CD4-positive, CD25-positive, alpha-beta regulatory T cell (primary cell): ENCODE measurements around the gene DLG3. TPM values are rescaled to one million over a fixed set of nuclear protein-coding genes. Genes with fewer than 3 reads are reported as not detected.
A peak's percentile ranks its signal among the peaks of the same experiment; 100 is the strongest.

ENCODE experiments used
- ATAC-seq, 2 donors: fragments of 150-1000 bp; cut with Tn5 transposase; one replicate each; pipeline ENCODE4 v1.10.0; 2021; ENCODE audit warnings: low read depth in 2 of 2, moderate number of reproducible peaks in 2 of 2, moderate library complexity in 1 of 2
- DNase-seq, 3 donors: peaks; one replicate each; pipeline versions ENCODE4 v3.0.0 to v3.0.0-alpha.2; 2012 to 2022; ENCODE audit warnings: mixed read lengths in 1 of 3
- H3K27ac ChIP-seq: one replicate; pipeline ENCODE4 v1.7.0; 2013; ENCODE audit warnings: mild to moderate bottlenecking, low read length; ENCODE audit not compliant: insufficient read depth, poor library complexity, severe bottlenecking
- H3K27me3 ChIP-seq: one replicate; pipeline ENCODE4 v1.7.0; 2013; ENCODE audit warnings: low read length; ENCODE audit not compliant: control insufficient read depth, insufficient read depth
- H3K36me3 ChIP-seq: one replicate; pipeline ENCODE4 v1.7.0; 2013; ENCODE audit warnings: mild to moderate bottlenecking, low read length, moderate library complexity; ENCODE audit not compliant: control insufficient read depth, insufficient read depth
- H3K4me1 ChIP-seq: 2 replicates; pipeline ENCODE4 v1.7.0; 2013; ENCODE audit warnings: mild to moderate bottlenecking, low read length; ENCODE audit not compliant: insufficient read depth, control insufficient read depth, poor library complexity, severe bottlenecking
- H3K4me3 ChIP-seq: one replicate; pipeline ENCODE4 v1.7.0; 2013; ENCODE audit warnings: low read depth, mild to moderate bottlenecking, low read length, moderate library complexity
- H3K9me3 ChIP-seq, 2 experiments: 1 replicate in 1 of 2; 2 replicates in 1 of 2; pipeline ENCODE4 v1.7.0; 2013; ENCODE audit warnings: low read length in 2 of 2, mild to moderate bottlenecking in 1 of 2, moderate library complexity in 1 of 2; ENCODE audit not compliant: control insufficient read depth in 2 of 2
- H3K27ac Mint-ChIP-seq, 3 donors: one replicate each; pipeline ENCODE4 v1.8.0; 2020 to 2022; ENCODE audit warnings: mild to moderate bottlenecking in 3 of 3, mixed read lengths in 3 of 3, moderate library complexity in 2 of 3
- H3K27me3 Mint-ChIP-seq: one replicate; pipeline ENCODE4 v1.8.0; 2022; ENCODE audit warnings: mild to moderate bottlenecking, mixed read lengths
- H3K36me3 Mint-ChIP-seq: one replicate; pipeline ENCODE4 v1.8.0; 2020; ENCODE audit warnings: mixed read lengths
- H3K4me1 Mint-ChIP-seq, 4 donors: one replicate each; pipeline ENCODE4 v1.8.0; 2020 to 2022; ENCODE audit warnings: mixed read lengths in 4 of 4, mild to moderate bottlenecking in 1 of 4
- H3K4me3 Mint-ChIP-seq, 4 donors: one replicate each; pipeline ENCODE4 v1.8.0; 2020 to 2022; ENCODE audit warnings: mild to moderate bottlenecking in 4 of 4, mixed read lengths in 4 of 4, moderate library complexity in 3 of 4
- H3K9me3 Mint-ChIP-seq, 7 donors: one replicate each; pipeline ENCODE4 v1.8.0; 2020 to 2022; ENCODE audit warnings: mixed read lengths in 7 of 7, mild to moderate bottlenecking in 3 of 7, moderate library complexity in 2 of 7
- polyA plus RNA-seq, 4 donors: library from polyadenylated mRNA; unstranded; fragments of 300-500 nt; fragmentation: Illumina TruSeq; gene quantifications; one replicate each; pipeline ENCODE4 v1.2.3, GENCODE V29; 2021
- total RNA-seq: library from RNA; stranded (reverse); gene quantifications from one replicate; pipeline ENCODE4 v1.2.3, GENCODE V29; 2022

The DLG3 gene
- total and polyA plus RNA-seq, 5 donors from 2014 or later, result 7.3 to 20.7 (median 9.5) TPM

DNA sequence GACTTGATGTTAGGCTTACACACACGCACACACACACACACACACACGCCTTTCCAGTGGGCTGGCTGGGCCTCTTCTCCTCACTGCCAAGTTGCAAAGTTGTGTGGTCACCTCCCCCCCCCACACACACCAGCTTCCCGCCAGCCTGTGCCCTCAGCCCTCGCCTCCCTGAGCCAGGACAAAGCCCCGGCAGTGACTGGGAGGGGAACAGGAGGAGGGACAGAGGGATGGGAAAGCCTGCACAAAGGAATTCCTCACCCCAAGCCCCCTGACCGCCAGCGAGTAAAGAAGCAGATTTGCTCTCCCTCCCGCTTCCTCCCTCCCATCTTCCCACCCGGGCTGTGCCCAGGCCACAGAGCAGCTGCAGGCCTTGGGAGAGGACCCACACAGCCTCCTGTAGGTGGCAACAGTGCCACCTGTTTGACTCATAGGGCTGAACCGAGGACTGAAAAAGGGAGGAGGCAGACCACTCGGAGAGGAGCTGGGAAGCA lies 21.7 kb upstream of the DLG3 start, which contains the start of gene GDPD2:
Gene GDPD2 (plus strand): TSS at position 464 of the 491 bp plus-strand sequence. CDS start 1,671 bp downstream, outside the sequence.
- no peak within 1 kb of the TSS for H3K27ac Mint-ChIP-seq
- H3K4me3 ChIP-seq, result no peak within 1 kb of the TSS
- no peak for ATAC-seq
- H3K27me3 ChIP-seq, result no peaks in the 10 kb centered on the region
- no peaks in the 10 kb centered on the region for H3K9me3 ChIP-seq
- H3K4me1 ChIP-seq, result no peaks in the 10 kb centered on the region
- H3K4me3 Mint-ChIP-seq, result no peak within 1 kb of the TSS
- H3K27ac ChIP-seq, result no peak within 1 kb of the TSS
- no peaks in the 10 kb centered on the region for H3K9me3 Mint-ChIP-seq
- H3K27me3 Mint-ChIP-seq, result no peaks in the 10 kb centered on the region
- DNase-seq, result no peak
- no peaks in the 10 kb centered on the region for H3K36me3 Mint-ChIP-seq
- no peaks in the 10 kb centered on the region for H3K4me1 Mint-ChIP-seq
- H3K36me3 ChIP-seq, result no peaks in the 10 kb centered on the region

DNA sequence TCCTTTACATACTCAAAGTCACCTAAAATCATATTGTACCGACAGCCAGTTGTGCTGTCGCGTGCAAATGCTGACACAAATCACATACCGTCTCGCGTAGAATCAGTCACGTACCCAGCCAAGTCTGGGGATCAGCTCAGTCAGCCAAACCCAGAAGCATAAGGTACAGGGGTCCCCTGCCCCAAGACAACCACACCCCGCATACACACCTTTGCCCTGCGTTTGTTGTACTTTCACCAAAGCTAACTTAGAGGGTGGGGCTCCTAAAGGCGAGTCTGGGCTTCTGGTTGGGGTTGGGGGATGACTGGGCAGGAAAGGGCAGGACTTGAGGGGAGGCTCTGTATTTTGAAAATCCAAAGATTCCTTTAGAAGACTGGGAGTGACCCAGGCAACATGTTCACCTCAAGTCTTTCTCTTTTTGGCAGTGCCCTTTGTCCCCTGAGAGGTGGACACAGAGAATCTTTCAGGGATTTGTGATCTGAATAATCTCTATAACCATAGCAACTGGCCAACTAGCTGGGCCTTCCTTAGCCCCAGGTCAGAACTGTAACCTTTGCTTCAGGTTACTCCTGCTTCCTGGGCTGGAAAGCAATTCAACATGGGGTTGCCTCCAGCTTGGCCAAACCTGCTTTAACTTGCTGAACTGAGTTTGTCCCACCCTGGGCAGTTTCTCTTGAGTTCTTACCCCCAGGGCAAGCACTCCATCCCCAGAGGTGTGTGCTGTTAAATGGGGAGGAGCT lies 20.5 kb upstream of the DLG3 start:
- Mint-ChIP-seq H3K36me3 (no peaks in the 10 kb centered on the region), H3K4me3 (no peak overlapping the region), H3K27ac (no peak overlapping the region), H3K27me3 (no peaks in the 10 kb centered on the region), H3K9me3 (no peaks in the 10 kb centered on the region), H3K4me1 (no peaks in the 10 kb centered on the region)
- H3K4me3 ChIP-seq, result no peak overlapping the region
- no peaks in the 10 kb centered on the region for H3K9me3 ChIP-seq
- ATAC-seq (no peak), DNase-seq (no peak)
- H3K27me3 ChIP-seq, result no peaks in the 10 kb centered on the region
- H3K36me3 ChIP-seq, result no peaks in the 10 kb centered on the region
- no peak overlapping the region for H3K27ac ChIP-seq
- no peaks in the 10 kb centered on the region for H3K4me1 ChIP-seq

DNA sequence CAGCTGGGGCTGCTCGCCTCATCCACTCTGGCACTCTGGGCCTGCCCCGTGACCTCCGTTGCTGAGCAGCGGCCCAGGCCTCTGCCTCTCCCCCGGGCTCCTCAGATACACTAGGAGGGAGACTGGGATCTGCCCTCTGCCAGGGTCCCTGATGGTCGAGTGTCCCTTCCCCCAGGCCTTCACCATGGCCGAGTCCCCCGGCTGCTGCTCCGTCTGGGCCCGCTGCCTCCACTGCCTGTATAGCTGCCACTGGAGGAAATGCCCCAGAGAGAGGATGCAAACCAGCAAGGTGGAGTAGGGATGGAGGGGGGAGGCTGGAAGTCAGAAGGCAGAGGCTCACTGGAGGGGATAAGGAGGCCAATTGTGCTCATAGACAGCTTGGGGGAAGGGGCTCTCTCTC lies 19.8 kb upstream of the DLG3 start:
- ATAC-seq (no peak), DNase-seq (no peak)
- Histone ChIP-seq H3K4me3 (no peak overlapping the region), H3K9me3 (no peaks in the 10 kb centered on the region), H3K36me3 (no peaks in the 10 kb centered on the region), H3K27me3 (no peaks in the 10 kb centered on the region), H3K4me1 (no peaks in the 10 kb centered on the region), H3K27ac (no peak overlapping the region)
- Mint-ChIP-seq H3K36me3 (no peaks in the 10 kb centered on the region), H3K27ac (no peak overlapping the region), H3K4me3 (no peak overlapping the region), H3K27me3 (no peaks in the 10 kb centered on the region), H3K4me1 (no peaks in the 10 kb centered on the region), H3K9me3 (no peaks in the 10 kb centered on the region)

DNA sequence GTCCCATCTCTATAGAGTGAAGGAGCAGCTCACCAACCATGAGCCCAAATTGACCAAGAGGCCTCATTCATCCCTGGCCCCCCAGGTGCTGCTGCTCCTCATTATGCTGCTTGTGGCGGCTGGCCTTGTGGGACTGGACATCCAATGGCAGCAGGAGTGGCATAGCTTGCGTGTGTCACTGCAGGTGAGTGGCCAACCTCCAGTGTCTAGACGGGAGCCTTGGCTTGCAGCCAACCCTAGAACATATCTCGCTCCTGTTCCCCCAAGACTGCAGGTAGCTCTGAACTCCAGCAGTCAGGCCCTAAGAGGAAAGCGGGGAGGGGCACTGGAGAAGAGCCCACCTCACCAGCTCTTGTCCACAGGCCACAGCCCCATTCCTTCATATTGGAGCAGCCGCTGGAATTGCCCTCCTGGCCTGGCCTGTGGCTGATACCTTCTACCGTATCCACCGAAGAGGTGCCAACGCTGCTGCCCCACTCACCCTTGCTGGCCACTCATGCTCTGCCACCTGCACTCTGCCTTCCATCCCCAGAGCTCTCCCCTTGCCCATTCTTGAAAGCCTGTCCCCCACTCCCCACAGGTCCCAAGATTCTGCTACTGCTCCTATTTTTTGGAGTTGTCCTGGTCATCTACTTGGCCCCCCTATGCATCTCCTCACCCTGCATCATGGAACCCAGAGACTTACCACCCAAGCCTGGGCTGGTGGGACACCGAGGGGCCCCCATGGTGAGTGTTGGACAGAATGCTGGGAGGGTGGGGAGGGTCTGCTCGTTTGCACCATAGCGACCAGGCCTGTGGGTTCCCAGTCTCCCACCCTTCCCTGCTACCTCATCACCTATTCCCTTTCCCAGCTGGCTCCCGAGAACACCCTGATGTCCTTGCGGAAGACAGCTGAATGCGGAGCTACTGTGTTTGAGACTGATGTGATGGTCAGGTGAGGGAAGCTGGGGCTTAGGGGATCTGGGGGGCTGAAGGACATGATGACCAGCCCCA lies 18.1 kb upstream of the DLG3 start:
- H3K9me3 Mint-ChIP-seq, result no peaks in the 10 kb centered on the region
- H3K27me3 Mint-ChIP-seq, result no peaks in the 10 kb centered on the region
- no peak overlapping the region for H3K4me3 Mint-ChIP-seq
- H3K36me3 Mint-ChIP-seq, result no peaks in the 10 kb centered on the region
- Histone ChIP-seq H3K4me3 (no peak overlapping the region), H3K9me3 (no peaks in the 10 kb centered on the region), H3K27me3 (no peaks in the 10 kb centered on the region), H3K4me1 (no peaks in the 10 kb centered on the region), H3K36me3 (no peaks in the 10 kb centered on the region), H3K27ac (no peak overlapping the region)
- H3K4me1 Mint-ChIP-seq, result no peaks in the 10 kb centered on the region
- H3K27ac Mint-ChIP-seq, result no peak overlapping the region
- ATAC-seq (no peak), DNase-seq (no peak)

DNA sequence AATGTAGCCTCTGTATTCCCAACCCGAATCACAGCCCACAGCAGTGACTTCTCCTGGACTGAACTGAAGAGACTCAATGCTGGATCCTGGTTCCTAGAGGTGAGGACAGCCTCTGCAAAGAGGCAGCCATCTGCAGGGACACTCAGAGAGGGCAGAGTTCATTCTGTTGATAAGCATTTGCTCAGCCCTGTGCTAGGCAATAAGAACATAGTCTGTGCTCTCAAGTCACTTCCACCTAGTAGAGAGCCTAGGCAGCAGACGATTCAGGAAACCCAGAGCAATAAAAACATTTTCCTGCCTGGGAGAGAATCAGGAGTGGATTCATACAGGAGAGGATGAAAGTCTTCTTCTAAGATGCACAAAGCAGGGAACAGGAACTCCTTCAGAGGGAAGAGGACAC lies 17.3 kb upstream of the DLG3 start:
- no peak overlapping the region for H3K27ac ChIP-seq
- H3K27me3 Mint-ChIP-seq, result no peaks in the 10 kb centered on the region
- DNase-seq (no peak), ATAC-seq (no peak)
- no peak overlapping the region for H3K4me3 Mint-ChIP-seq
- H3K4me1 Mint-ChIP-seq, result no peaks in the 10 kb centered on the region
- H3K9me3 ChIP-seq, result no peaks in the 10 kb centered on the region
- H3K27ac Mint-ChIP-seq, result no peak overlapping the region
- H3K4me3 ChIP-seq, result no peak overlapping the region
- H3K9me3 Mint-ChIP-seq, result no peaks in the 10 kb centered on the region
- H3K4me1 ChIP-seq, result no peaks in the 10 kb centered on the region
- no peaks in the 10 kb centered on the region for H3K36me3 Mint-ChIP-seq
- no peaks in the 10 kb centered on the region for H3K27me3 ChIP-seq
- no peaks in the 10 kb centered on the region for H3K36me3 ChIP-seq

DNA sequence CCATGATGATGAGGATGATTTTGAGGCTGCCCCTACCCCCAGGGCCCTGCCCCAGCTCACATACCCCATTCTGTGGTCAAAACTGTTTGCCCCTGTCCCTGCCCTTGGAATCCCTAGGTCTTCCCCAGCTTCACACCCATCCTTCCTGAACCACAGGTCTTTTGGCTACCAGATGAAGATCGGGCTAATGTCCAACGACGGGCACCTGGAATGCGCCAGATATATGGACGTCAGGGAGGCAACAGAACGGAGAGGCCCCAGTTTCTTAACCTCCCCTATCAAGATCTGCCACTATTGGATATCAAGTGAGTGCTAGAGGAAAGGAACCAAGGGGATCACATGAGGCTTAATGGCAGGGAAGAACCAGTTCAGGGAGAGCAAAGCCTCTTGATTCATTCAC lies 14.9 kb upstream of the DLG3 start:
- Histone ChIP-seq H3K27ac (no peak overlapping the region), H3K4me1 (peaks cover 11% of the 10 kb centered on the region), H3K4me3 (no peak overlapping the region), H3K9me3 (no peaks in the 10 kb centered on the region), H3K36me3 (no peaks in the 10 kb centered on the region), H3K27me3 (no peaks in the 10 kb centered on the region)
- H3K4me1 Mint-ChIP-seq, result peaks cover 0 to 12% (median 3%) of the 10 kb centered on the region in 4 donors
- ATAC-seq (no peak), DNase-seq (no peak)
- H3K27ac Mint-ChIP-seq, result no peak overlapping the region
- H3K4me3 Mint-ChIP-seq, result no peak overlapping the region
- no peaks in the 10 kb centered on the region for H3K9me3 Mint-ChIP-seq
- no peaks in the 10 kb centered on the region for H3K36me3 Mint-ChIP-seq
- H3K27me3 Mint-ChIP-seq, result no peaks in the 10 kb centered on the region

DNA sequence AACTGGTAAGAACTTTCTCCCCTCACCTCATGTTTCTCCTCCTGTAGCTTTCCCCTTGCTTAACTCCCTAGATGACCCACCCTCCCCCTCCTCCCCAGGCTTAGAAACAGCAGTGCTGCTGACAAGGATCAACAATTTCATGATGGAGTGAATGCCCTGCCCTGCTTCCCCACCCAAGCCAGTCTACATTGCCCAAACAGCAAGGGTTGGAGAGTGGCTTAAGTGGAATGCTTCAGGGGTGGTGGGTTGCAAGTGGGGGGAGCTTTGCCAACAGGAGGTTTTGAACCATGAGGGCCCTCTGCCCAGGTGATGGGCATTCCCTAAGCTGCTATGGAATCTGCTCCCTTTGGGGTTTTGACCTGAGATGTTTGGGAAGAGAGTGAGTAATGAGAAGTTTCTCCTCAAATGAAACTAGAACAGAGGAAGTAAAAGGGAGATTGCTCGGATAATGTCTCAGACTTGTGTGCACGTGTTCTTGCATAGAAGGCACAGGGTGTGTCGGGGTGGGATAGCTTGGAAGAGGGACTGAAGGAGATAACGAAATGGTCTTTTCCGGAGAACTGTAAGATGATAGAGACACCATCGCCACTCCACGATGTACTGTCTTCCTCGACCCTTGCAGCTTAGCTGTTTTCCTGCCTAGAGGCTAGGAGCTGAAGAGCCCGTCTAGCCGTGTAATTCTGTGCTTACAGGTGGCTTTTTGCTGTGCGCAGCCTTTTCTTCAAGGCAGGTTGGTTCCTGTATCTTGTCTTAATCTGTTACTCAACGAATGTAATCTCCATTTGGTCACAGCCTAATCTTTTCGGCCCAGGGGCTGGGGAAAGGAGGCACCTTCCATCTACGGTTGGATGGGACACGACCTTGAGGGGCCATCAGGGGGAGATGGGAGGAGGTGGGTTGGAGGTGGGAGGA lies 11.4 kb upstream of the DLG3 start:
- Mint-ChIP-seq H3K27me3 (peaks cover 1% of the 10 kb centered on the region), H3K27ac (peak overlapping the region; percentile 38 to 94 (median 94)), H3K4me1 (peaks cover 0 to 18% (median 7%) of the 10 kb centered on the region in 4 donors), H3K4me3 (peak overlapping the region; percentile 90 to 97 (median 95)), H3K9me3 (no peaks in the 10 kb centered on the region), H3K36me3 (no peaks in the 10 kb centered on the region)
- ATAC-seq, result no peak
- H3K9me3 ChIP-seq, result no peaks in the 10 kb centered on the region
- no peaks in the 10 kb centered on the region for H3K36me3 ChIP-seq
- peak overlapping the region; percentile 37 for H3K4me3 ChIP-seq
- peaks cover 16% of the 10 kb centered on the region for H3K4me1 ChIP-seq
- no peak for DNase-seq
- peaks cover 4% of the 10 kb centered on the region for H3K27me3 ChIP-seq
- no peak overlapping the region for H3K27ac ChIP-seq
